H1 (cell line): ENCODE results near the gene MRTFB. TPM values are rescaled to one million over a fixed set of nuclear protein-coding genes. Genes with fewer than 3 reads are reported as not detected.

Experiments used
- CTCF ChIA-PET: fragments of 300-600 bp; sonication (Branson Sonifier 250); formaldehyde crosslinking; loops from one replicate; lab custom pipeline; 2021; ENCODE audit not compliant: partially characterized antibody; lab: Charles Lee
- POLR2A ChIA-PET: fragments of 300-600 bp; sonication (Branson Sonifier 250); formaldehyde crosslinking; loops from one replicate; lab custom pipeline; 2021; ENCODE audit warnings: inconsistent platforms; ENCODE audit not compliant: partially characterized antibody; lab: Charles Lee
- DNase-seq, 2 experiments: peaks; one replicate each; pipeline versions ENCODE4 v3.0.0 to v3.0.0-alpha.2; 2010 to 2022; ENCODE audit warnings: low spot score in 2 of 2, low read depth in 1 of 2, mixed read lengths in 1 of 2
- FAIRE-seq: peaks from 2 replicates; lab custom pipeline; 2011; peaks lifted over from hg19 to GRCh38; lab: Jason Lieb, UNC
- H2AFZ ChIP-seq: 2 replicates; pipeline ENCODE4 v1.8.1; 2012; ENCODE audit warnings: low read length, inconsistent platforms
- H2AK5ac ChIP-seq: 2 replicates; pipeline ENCODE4 v1.6.1; 2013; ENCODE audit warnings: low read depth, low read length
- H2BK120ac ChIP-seq: replicated peaks from 2 replicates; pipeline ENCODE3; 2013; ENCODE audit warnings: low read depth, low read length, inconsistent platforms
- H2BK12ac ChIP-seq: 2 replicates; pipeline ENCODE4 v1.6.1; 2013; ENCODE audit warnings: low read depth, low read length
- H2BK15ac ChIP-seq: 2 replicates; pipeline ENCODE4 v1.6.1; 2013; ENCODE audit warnings: low read length
- H2BK20ac ChIP-seq: 2 replicates; pipeline ENCODE4 v1.6.1; 2013; ENCODE audit warnings: low read length
- H2BK5ac ChIP-seq: 2 replicates; pipeline ENCODE4 v1.6.1; 2013; ENCODE audit warnings: low read depth, low read length
- H3K14ac ChIP-seq: 2 replicates; pipeline ENCODE4 v1.6.1; 2013; ENCODE audit warnings: inconsistent platforms; ENCODE audit not compliant: insufficient read length
- H3K18ac ChIP-seq: 2 replicates; pipeline ENCODE4 v1.6.1; 2013; ENCODE audit warnings: low read length; ENCODE audit errors: extremely low read depth
- H3K23ac ChIP-seq: 2 replicates; pipeline ENCODE4 v1.6.1; 2013; ENCODE audit warnings: inconsistent platforms; ENCODE audit not compliant: insufficient read length
- H3K23me2 ChIP-seq: 2 replicates; pipeline ENCODE4 v1.6.1; 2013; ENCODE audit warnings: low read depth, low read length
- H3K27ac ChIP-seq: 2 replicates; pipeline ENCODE4 v1.6.1; 2011; ENCODE audit warnings: low read depth, low read length, inconsistent platforms
- H3K27me3 ChIP-seq, 4 experiments: replicated peaks in 1 of 4; 1 replicate in 1 of 4; 2 replicates in 3 of 4; pipeline versions ENCODE4 v1.6.1 to v1.8.1; 2011 to 2013; ENCODE audit warnings: low read length in 3 of 4, mild to moderate bottlenecking in 3 of 4, inconsistent platforms in 2 of 4, mixed read lengths in 2 of 4, moderate library complexity in 1 of 4; ENCODE audit not compliant: control insufficient read depth in 3 of 4, insufficient read depth in 3 of 4; ENCODE audit errors: extremely low read depth in 1 of 4
- H3K36me3 ChIP-seq, 4 experiments: 2 replicates each; pipeline versions ENCODE4 v1.6.1 to v1.8.1; 2011 to 2013; ENCODE audit warnings: mild to moderate bottlenecking in 4 of 4, low read length in 3 of 4, moderate library complexity in 2 of 4, control low read depth in 1 of 4, inconsistent platforms in 1 of 4; ENCODE audit not compliant: insufficient read depth in 4 of 4, control insufficient read depth in 2 of 4
- H3K4ac ChIP-seq: replicated peaks from 2 replicates; pipeline ENCODE3; 2013; ENCODE audit warnings: low read length, low read depth, mixed read lengths, inconsistent platforms; ENCODE audit not compliant: insufficient read length
- H3K4me1 ChIP-seq, 4 experiments: replicated peaks in 1 of 4; 1 replicate in 1 of 4; 2 replicates in 3 of 4; pipeline versions ENCODE4 v1.6.1 to v1.8.1; 2011 to 2013; ENCODE audit warnings: low read length in 3 of 4, inconsistent platforms in 2 of 4, mixed read lengths in 1 of 4; ENCODE audit not compliant: insufficient read depth in 4 of 4, control insufficient read depth in 3 of 4
- H3K4me2 ChIP-seq, 2 experiments: 2 replicates each; pipeline versions ENCODE4 v1.6.1 to v1.8.1; 2011 to 2013; ENCODE audit warnings: low read depth in 2 of 2, low read length in 2 of 2, control low read depth in 1 of 2, inconsistent platforms in 1 of 2, mild to moderate bottlenecking in 1 of 2; ENCODE audit not compliant: insufficient read depth in 1 of 2
- H3K4me3 ChIP-seq, 4 experiments: fragments of 200-600, 300-600 bp in 1 of 4; sonication (generic), shearing (Covaris generic), sonication (Bioruptor Twin) in 1 of 4; 2 replicates each; pipeline versions ENCODE4 v1.5.1 to v1.8.1; 2011 to 2016; ENCODE audit warnings: low read length in 4 of 4, low read depth in 3 of 4, control low read depth in 2 of 4, inconsistent platforms in 2 of 4, mild to moderate bottlenecking in 2 of 4, mixed read lengths in 1 of 4, moderate library complexity in 1 of 4; ENCODE audit not compliant: insufficient read depth in 2 of 4; ENCODE audit errors: extremely low read depth in 1 of 4
- H3K56ac ChIP-seq: replicated peaks from 2 replicates; pipeline ENCODE3; 2013; ENCODE audit warnings: low read depth, mild to moderate bottlenecking, mixed read lengths, low read length, inconsistent platforms; ENCODE audit not compliant: insufficient read length
- H3K79me1 ChIP-seq: 2 replicates; pipeline ENCODE4 v1.6.1; 2013; ENCODE audit warnings: low read depth, low read length, control low read depth
- H3K79me2 ChIP-seq, 2 experiments: 2 replicates each; pipeline versions ENCODE4 v1.6.1 to v1.8.1; 2012 to 2013; ENCODE audit warnings: low read length in 2 of 2, mild to moderate bottlenecking in 2 of 2, inconsistent platforms in 1 of 2; ENCODE audit not compliant: insufficient read depth in 2 of 2, control insufficient read depth in 1 of 2
- H3K9ac ChIP-seq, 4 experiments: replicated peaks in 1 of 4; 1 replicate in 1 of 4; 2 replicates in 3 of 4; pipeline versions ENCODE4 v1.6.1 to v1.8.1; 2011 to 2013; ENCODE audit warnings: low read depth in 3 of 4, low read length in 3 of 4, control low read depth in 2 of 4, mild to moderate bottlenecking in 2 of 4, moderate library complexity in 2 of 4, inconsistent platforms in 1 of 4; ENCODE audit errors: extremely low read depth in 1 of 4
- H3K9me3 ChIP-seq, 2 experiments: 2 replicates each; pipeline versions ENCODE4 v1.6.1 to v1.8.1; 2012 to 2013; ENCODE audit warnings: mild to moderate bottlenecking in 2 of 2, moderate library complexity in 2 of 2, control low read depth in 1 of 2, inconsistent platforms in 1 of 2, low read depth in 1 of 2, low read length in 1 of 2, mixed read lengths in 1 of 2; ENCODE audit not compliant: insufficient read depth in 2 of 2
- H4K20me1 ChIP-seq, 2 experiments: replicated peaks in 1 of 2; 2 replicates each; pipeline versions ENCODE3 to v1.8.1; 2011 to 2013; ENCODE audit warnings: inconsistent platforms in 2 of 2, low read length in 2 of 2, mild to moderate bottlenecking in 1 of 2; ENCODE audit not compliant: insufficient read depth in 2 of 2, control insufficient read depth in 1 of 2
- H4K5ac ChIP-seq: 2 replicates; pipeline ENCODE4 v1.6.1; 2013; ENCODE audit warnings: low read length, low read depth, mixed read lengths, inconsistent platforms; ENCODE audit not compliant: insufficient read length
- H4K8ac ChIP-seq: 2 replicates; pipeline ENCODE4 v1.8.0; 2013; ENCODE audit warnings: mild to moderate bottlenecking, moderate library complexity, low read length, inconsistent platforms; ENCODE audit not compliant: insufficient read depth; ENCODE audit errors: extremely low read depth
- H4K91ac ChIP-seq: replicated peaks from 2 replicates; pipeline ENCODE3; 2013; ENCODE audit warnings: low read length, mixed read lengths, inconsistent platforms; ENCODE audit not compliant: insufficient read length
- ASH2L ChIP-seq: fragments of 200-600, 300-600 bp; sonication (generic); IDR thresholded peaks from one replicate; pipeline ENCODE4 v1.7.1; 2017; ENCODE audit warnings: low read length
- CTBP2 ChIP-seq: IDR thresholded peaks from 2 replicates; pipeline ENCODE4 v1.7.0; 2011; ENCODE audit warnings: borderline replicate concordance, mild to moderate bottlenecking, moderate library complexity, mixed read lengths, low read length; ENCODE audit not compliant: insufficient read depth, insufficient read length
- EZH2 ChIP-seq: fragments of 200-600 bp; sonication (generic); IDR thresholded peaks from 2 replicates; pipeline ENCODE4 v1.7.1; 2012; ENCODE audit warnings: low read depth, mild to moderate bottlenecking, moderate library complexity, low read length, inconsistent platforms; ENCODE audit not compliant: severe bottlenecking
- SP4 ChIP-seq: IDR thresholded peaks from 2 replicates; pipeline ENCODE4 v1.6.1; 2012; ENCODE audit warnings: low read length, inconsistent platforms
- TAF1 ChIP-seq: IDR thresholded peaks from 2 replicates; pipeline ENCODE4 v1.6.1; 2011; ENCODE audit warnings: mild to moderate bottlenecking, low read depth, low read length
- TAF7 ChIP-seq: optimal IDR thresholded peaks from 2 replicates; pipeline ENCODE3; 2011; ENCODE audit warnings: low read depth, mild to moderate bottlenecking, inconsistent platforms, low read length, moderate library complexity, borderline replicate concordance
- WGBS, 2 experiments: shearing (Covaris generic) in 1 of 2; methylation state at CpG; one replicate each; pipeline versions ENCODE4 v1.1.6 to v1.1.7; 2013 to 2015; ENCODE audit warnings: low lambda C conversion rate in 2 of 2, mixed read lengths in 2 of 2, inconsistent platforms in 1 of 2, low coverage in 1 of 2, missing lambda C conversion rate in 1 of 2; ENCODE audit not compliant: insufficient replicate concordance in 2 of 2, insufficient coverage in 1 of 2, insufficient read length in 1 of 2; ENCODE audit errors: extremely low coverage in 1 of 2, missing lambda C conversion rate in 1 of 2; 5-methylcytosine and 5-hydroxymethylcytosine counted together
- polyA plus RNA-seq, 7 experiments: library from polyadenylated mRNA; depleted of rRNA in 3 of 7; stranded (reverse) in 5 of 7; unstranded in 2 of 7; fragments of >200 nt in 5 of 7; fragments of 200-250 nt in 2 of 7; gene quantifications; 1 replicate in 5 of 7; 2 replicates in 1 of 7; 4 replicates in 1 of 7; pipeline versions ENCODE4 v1.2.1 to v1.2.3, GENCODE V29; 2011 to 2013; ENCODE audit warnings: missing spikeins in 2 of 7, mixed read lengths in 2 of 7
- total RNA-seq: library from RNA; stranded (reverse); fragmentation: NEBNext Ultra II Directional; extraction: Animal tissue kit (Norgen Biotek cat#: 25700); gene quantifications from 2 replicates; pipeline ENCODE4 v1.2.1, GENCODE V29; 2021

Gene MRTFB
- total and polyA plus RNA-seq, 2 of the 8 experiments (the other 6 are each of a cell fraction or from before 2014, with no cell fraction given), result 13.5 to 34.9 TPM

- Histone ChIP-seq H2BK15ac (no peak overlapping the region; the same call in 1 of the 2 replicates), H3K14ac (no peak overlapping the region), H2AFZ (no peak overlapping the region), H2BK120ac (no peak overlapping the region), H3K23me2 (peaks cover 5% of the 10 kb centered on the region; the same call in 1 of the 2 replicates), H2BK12ac (0 out of 2 replicates have a peak overlapping the region, but pooled peaks have one; percentile 94), H3K27me3 (no peaks in the 10 kb centered on the region), H3K56ac (no peak overlapping the region), H3K4me1 (peaks cover 21 to 60% (median 42%) of the 10 kb centered on the region in 4 experiments), H3K79me1 (peaks cover 9% of the 10 kb centered on the region), H4K5ac (no peak overlapping the region), H3K9ac (no peak overlapping the region), H2BK20ac (peak overlapping the region; percentile 93; the same call in 1 of the 2 replicates), H4K20me1 (no peaks in the 10 kb centered on the region), H3K18ac (no peak overlapping the region), H3K4me2 (no peak overlapping the region; a peak in 1 of 4 replicates), H3K79me2 (peaks cover 3 to 77% of the 10 kb centered on the region in 2 experiments; a peak in 3 of 4 replicates), H2AK5ac (peak overlapping the region; percentile 72; the same call in 1 of the 2 replicates), H4K8ac (peak overlapping the region; percentile 64; the same call in 1 of the 2 replicates), H2BK5ac (peak overlapping the region; percentile 90; the same call in 1 of the 2 replicates), H3K27ac (no peak overlapping the region), H3K4me3 (no peak overlapping the region), H4K91ac (no peak overlapping the region), H3K36me3 (no peaks in the 10 kb centered on the region), H3K9me3 (no peaks in the 10 kb centered on the region), H3K4ac (no peak overlapping the region), H3K23ac (no peak overlapping the region)
- ChIA-PET CTCF (interaction anchor here (1.3 to 4.4 kb wide), 7 partner anchors 9 to 219 kb away, joined by 4 to 15 read pairs (median 5); no protein-coding TSS in a partner anchor), POLR2A (interaction anchor here (1.0 to 2.2 kb wide), 4 partner anchors 9 to 326 kb away, joined by 3 to 5 read pairs (median 4); no protein-coding TSS in a partner anchor)
- DNase-seq, result no peak
- 83% methylated on average over 1 of the region's 1 CpG; no CpG with 5 or more reads in 1 of the 2 experiments for WGBS, 2 experiments
- TF ChIP-seq CTBP2 (no peak), TAF1 (no peak), SP4 (no peak), ASH2L (no peak), TAF7 (no peak), EZH2 (no peak)
- no peak for FAIRE-seq
These were observed 237.2 kb downstream of the MRTFB start for GRCh38 chr16:14308368-14308723.
